Muscle layer of duodenum (tissue), 2 donors: ENCODE measurements around the gene UBR2.

ENCODE experiments used
- H3K27ac ChIP-seq: one replicate; pipeline ENCODE4 v1.7.0; 2013; ENCODE audit warnings: mild to moderate bottlenecking, low read length
- H3K27me3 ChIP-seq: one replicate; pipeline ENCODE4 v1.7.0; 2013; ENCODE audit warnings: low read depth, mild to moderate bottlenecking, control low read depth, low read length
- H3K36me3 ChIP-seq, 2 donors: one replicate each; pipeline ENCODE4 v1.7.0; 2013; ENCODE audit warnings: low read length in 2 of 2, control low read depth in 1 of 2, mild to moderate bottlenecking in 1 of 2; ENCODE audit not compliant: insufficient read depth in 2 of 2, control insufficient read depth in 1 of 2
- H3K4me1 ChIP-seq, 2 donors: one replicate each; pipeline ENCODE4 v1.7.0; 2013; ENCODE audit warnings: low read length in 2 of 2, mild to moderate bottlenecking in 2 of 2, control low read depth in 1 of 2, moderate library complexity in 1 of 2; ENCODE audit not compliant: insufficient read depth in 2 of 2, control insufficient read depth in 1 of 2
- H3K4me3 ChIP-seq, 2 donors: one replicate each; pipeline ENCODE4 v1.7.0; 2013; ENCODE audit warnings: low read length in 2 of 2, low read depth in 1 of 2, mild to moderate bottlenecking in 1 of 2
- H3K9me3 ChIP-seq, 2 donors: one replicate each; pipeline ENCODE4 v1.7.0; 2013; ENCODE audit warnings: low read length in 2 of 2, control low read depth in 1 of 2, mild to moderate bottlenecking in 1 of 2; ENCODE audit not compliant: control insufficient read depth in 1 of 2
- donor health status: healthy.

UBR2 gene

GRCh38 chr6:42532038-42532669 is 31.7 kb upstream of the UBR2 start:
- Histone ChIP-seq H3K4me3 (no peak overlapping the region), H3K27ac (no peak overlapping the region), H3K27me3 (no peaks in the 10 kb centered on the region), H3K4me1 (no peaks in the 10 kb centered on the region), H3K36me3 (no peaks in the 10 kb centered on the region), H3K9me3 (no peaks in the 10 kb centered on the region)

- no peak overlapping the region for H3K4me3 ChIP-seq
- H3K36me3 ChIP-seq = no peaks in the 10 kb centered on the region
- no peaks in the 10 kb centered on the region for H3K9me3 ChIP-seq
- H3K27ac ChIP-seq = no peak overlapping the region
- no peaks in the 10 kb centered on the region for H3K4me1 ChIP-seq
- no peaks in the 10 kb centered on the region for H3K27me3 ChIP-seq
These were observed 30.0 kb upstream of the UBR2 start for GRCh38 chr6:42533794-42534193.

GRCh38 chr6:42537536-42537935 is 26.3 kb upstream of the UBR2 start:
- Histone ChIP-seq H3K27me3 (no peaks in the 10 kb centered on the region), H3K27ac (no peak overlapping the region), H3K9me3 (no peaks in the 10 kb centered on the region), H3K4me1 (no peaks in the 10 kb centered on the region), H3K36me3 (no peaks in the 10 kb centered on the region), H3K4me3 (no peak overlapping the region)

- Histone ChIP-seq H3K4me3 (no peak overlapping the region), H3K27me3 (no peaks in the 10 kb centered on the region), H3K4me1 (no peaks in the 10 kb centered on the region), H3K27ac (no peak overlapping the region), H3K9me3 (no peaks in the 10 kb centered on the region), H3K36me3 (no peaks in the 10 kb centered on the region)
These were observed 24.7 kb upstream of the UBR2 start for GRCh38 chr6:42539135-42539534.

GRCh38 chr6:42545226-42545773 is 18.5 kb upstream of the UBR2 start:
- Histone ChIP-seq H3K27ac (no peak overlapping the region), H3K4me3 (no peak overlapping the region), H3K36me3 (no peaks in the 10 kb centered on the region), H3K9me3 (no peaks in the 10 kb centered on the region), H3K27me3 (no peaks in the 10 kb centered on the region), H3K4me1 (no peaks in the 10 kb centered on the region)

- Histone ChIP-seq H3K4me3 (peak overlapping the region; percentile 72 to 77), H3K4me1 (no peaks in the 10 kb centered on the region)
These were observed 16.2 kb upstream of the UBR2 start for GRCh38 chr6:42547407-42548329.

GRCh38 chr6:42550277-42550676 is 13.6 kb upstream of the UBR2 start:
- H3K36me3 ChIP-seq = no peaks in the 10 kb centered on the region
- no peak overlapping the region for H3K4me3 ChIP-seq
- H3K27me3 ChIP-seq = no peaks in the 10 kb centered on the region
- no peaks in the 10 kb centered on the region for H3K4me1 ChIP-seq
- no peak overlapping the region for H3K27ac ChIP-seq
- no peaks in the 10 kb centered on the region for H3K9me3 ChIP-seq

More at GRCh38 chr6:42547407-42548329, 16.2 kb upstream of the UBR2 start:
- Histone ChIP-seq H3K27me3 (no peaks in the 10 kb centered on the region), H3K36me3 (no peaks in the 10 kb centered on the region), H3K9me3 (no peaks in the 10 kb centered on the region), H3K27ac (peak overlapping the region; percentile 68)

- no peaks in the 10 kb centered on the region for H3K36me3 ChIP-seq
- no peaks in the 10 kb centered on the region for H3K9me3 ChIP-seq
- H3K4me3 ChIP-seq = no peak overlapping the region
- H3K27ac ChIP-seq = no peak overlapping the region
- no peaks in the 10 kb centered on the region for H3K27me3 ChIP-seq
- no peaks in the 10 kb centered on the region for H3K4me1 ChIP-seq
These were observed 12.6 kb upstream of the UBR2 start for GRCh38 chr6:42551217-42551616.

GRCh38 chr6:42552380-42552779 is 11.4 kb upstream of the UBR2 start:
- H3K4me1 ChIP-seq = no peaks in the 10 kb centered on the region
- H3K27ac ChIP-seq = no peak overlapping the region
- no peaks in the 10 kb centered on the region for H3K36me3 ChIP-seq
- H3K27me3 ChIP-seq = no peaks in the 10 kb centered on the region
- no peaks in the 10 kb centered on the region for H3K9me3 ChIP-seq
- H3K4me3 ChIP-seq = no peak overlapping the region

- no peak overlapping the region for H3K4me3 ChIP-seq
- H3K9me3 ChIP-seq = no peaks in the 10 kb centered on the region
- no peaks in the 10 kb centered on the region for H3K4me1 ChIP-seq
- no peaks in the 10 kb centered on the region for H3K27me3 ChIP-seq
- H3K27ac ChIP-seq = peak overlapping the region; percentile 69
- H3K36me3 ChIP-seq = no peaks in the 10 kb centered on the region
These were observed 8.1 kb upstream of the UBR2 start for GRCh38 chr6:42555477-42556457.

GRCh38 chr6:42556462-42556861 is 7.4 kb upstream of the UBR2 start:
- no peak overlapping the region for H3K4me3 ChIP-seq
- H3K4me1 ChIP-seq = no peaks in the 10 kb centered on the region
- no peaks in the 10 kb centered on the region for H3K36me3 ChIP-seq
- H3K27me3 ChIP-seq = no peaks in the 10 kb centered on the region
- peak overlapping the region; percentile 43 for H3K27ac ChIP-seq
- H3K9me3 ChIP-seq = no peaks in the 10 kb centered on the region
